GM18498 (cell line): Measurements from ENCODE around the gene SIGLEC5.

Source experiments
- ATAC-seq: cut with Tn5 transposase; IDR thresholded peaks from one replicate; pipeline ENCODE4 v1.9.1; 2021; ENCODE audit warnings: mild to moderate bottlenecking, moderate library complexity; ENCODE audit not compliant: unreplicated experiment

Gene SIGLEC5

GRCh38 chr19:51628153-51628939, 1.9 kb downstream of the SIGLEC5 start:
- ATAC-seq: no peak

- ATAC-seq: no peak
Observed at GRCh38 chr19:51627491-51628138, 2.6 kb downstream of the SIGLEC5 start.

- no peak for ATAC-seq
Observed at GRCh38 chr19:51626675-51627074, 3.5 kb downstream of the SIGLEC5 start.

GRCh38 chr19:51621178-51621577, 9.0 kb downstream of the SIGLEC5 start:
- ATAC-seq: peak; percentile 69

- no peak for ATAC-seq
Observed at GRCh38 chr19:51615991-51616390, 14.2 kb downstream of the SIGLEC5 start.

- no peak for ATAC-seq
Observed at GRCh38 chr19:51614789-51615188, 15.4 kb downstream of the SIGLEC5 start.

GRCh38 chr19:51610576-51610975, 19.6 kb downstream of the SIGLEC5 start:
- no peak for ATAC-seq

- ATAC-seq: no peak
Observed at GRCh38 chr19:51607920-51608562, 22.2 kb downstream of the SIGLEC5 start.

- peak; percentile 96 for ATAC-seq
Observed at GRCh38 chr19:51607077-51607476, 23.1 kb downstream of the SIGLEC5 start.

- no peak for ATAC-seq
Observed at GRCh38 chr19:51602189-51602854, 27.9 kb downstream of the SIGLEC5 start.

- no peak for ATAC-seq
Observed at GRCh38 chr19:51600940-51601580, 29.1 kb downstream of the SIGLEC5 start.

- no peak for ATAC-seq
Observed at GRCh38 chr19:51599084-51599483, 31.1 kb downstream of the SIGLEC5 start.

GRCh38 chr19:51598159-51598915, 31.9 kb downstream of the SIGLEC5 start:
- no peak for ATAC-seq

- no peak for ATAC-seq
Observed at GRCh38 chr19:51595190-51596175, 34.7 kb downstream of the SIGLEC5 start.

- ATAC-seq: no peak
Observed at GRCh38 chr19:51594774-51595109, 35.5 kb downstream of the SIGLEC5 start.

- peak; percentile 98 for ATAC-seq
Observed at GRCh38 chr19:51593969-51594773, 36.0 kb downstream of the SIGLEC5 start.

- no peak for ATAC-seq
Observed at GRCh38 chr19:51593138-51593890, 36.9 kb downstream of the SIGLEC5 start.

- ATAC-seq: no peak
Observed at GRCh38 chr19:51592521-51592920, 37.7 kb downstream of the SIGLEC5 start.
